Activated CD4-positive, alpha-beta T cell treated with anti-CD3 and anti-CD28 coated beads for 4 hours (primary cell): ENCODE results near the gene PAM.

ENCODE experiments used
- DNase-seq, 2 donors: peaks; one replicate each; pipeline ENCODE4 v3.0.0-alpha.2; 2020

PAM gene

DNA sequence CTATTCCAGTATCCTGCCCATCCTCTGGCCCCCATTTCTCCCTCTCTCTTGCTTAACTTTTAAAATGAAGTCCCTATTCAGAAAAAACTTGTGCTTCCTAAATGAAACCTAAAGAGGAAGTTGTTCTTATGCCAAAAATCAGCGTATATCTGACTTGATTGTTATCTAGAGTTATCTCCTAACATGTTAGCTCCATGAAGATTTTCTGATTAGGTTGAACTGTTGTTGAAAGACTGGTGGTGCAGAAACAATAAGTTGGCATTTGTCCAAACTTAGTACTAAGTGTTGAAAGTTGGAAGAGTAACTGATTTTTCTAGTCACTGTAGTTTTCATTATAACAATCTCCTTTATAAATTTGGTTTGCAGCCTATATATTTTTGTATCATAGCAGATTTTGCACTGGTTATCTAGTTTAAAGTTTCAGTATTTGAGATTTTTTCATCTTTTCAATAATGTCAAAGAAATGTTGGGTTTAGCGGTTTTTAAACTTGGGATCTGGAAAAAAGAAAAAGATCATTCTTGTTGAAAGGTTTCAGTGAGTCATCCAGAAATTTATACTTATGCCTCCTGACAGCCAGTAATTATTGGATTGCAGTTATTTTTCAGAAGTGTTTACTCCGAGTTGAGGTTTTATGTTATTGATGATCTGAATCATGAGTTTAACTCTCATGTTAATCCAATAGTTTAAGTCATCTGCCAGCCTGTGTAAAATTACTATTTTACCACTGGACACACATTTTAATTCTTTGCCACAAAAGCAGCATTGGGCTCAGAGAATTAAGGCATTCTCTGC, 60.6 kb downstream of the PAM start:
- no peak for DNase-seq

DNA sequence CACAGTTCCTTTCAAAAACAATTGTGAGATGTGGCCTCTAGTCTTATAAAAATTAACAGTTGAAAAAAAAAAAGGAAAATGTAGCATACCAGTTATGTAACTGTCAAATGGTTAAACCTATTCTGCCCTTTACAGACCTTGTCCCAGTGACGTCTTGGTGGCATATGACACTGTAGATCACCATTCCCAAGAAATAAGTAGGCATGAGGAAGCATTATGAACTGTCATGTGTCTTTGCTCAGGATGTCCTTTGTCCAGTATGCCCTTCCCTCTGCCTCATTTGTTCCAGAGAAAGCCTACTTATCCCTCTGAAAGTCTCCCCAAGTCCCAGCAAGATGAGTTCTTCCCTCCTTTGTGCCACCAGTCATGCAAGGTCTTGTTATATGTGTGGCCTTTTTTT, 63.2 kb downstream of the PAM start:
- no peak for DNase-seq

DNA sequence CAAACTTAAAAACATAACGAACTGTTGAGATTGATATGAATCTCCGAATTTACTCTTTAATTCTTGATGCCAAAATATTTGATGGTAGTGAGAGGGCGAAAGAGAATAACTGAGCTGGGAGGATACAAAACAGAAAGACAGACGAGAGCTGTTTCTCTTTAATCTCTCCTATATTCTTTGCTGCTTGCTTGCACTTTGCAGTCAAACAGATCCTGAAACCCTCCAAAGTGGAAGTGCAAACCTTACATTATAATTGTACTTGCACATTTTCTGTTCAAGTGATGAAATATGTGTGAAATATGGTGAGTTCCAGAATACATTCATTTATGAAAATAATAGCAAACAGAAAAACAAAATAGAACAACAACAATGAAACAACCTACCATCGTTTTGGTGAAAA, 63.8 kb downstream of the PAM start:
- no peak for DNase-seq

DNA sequence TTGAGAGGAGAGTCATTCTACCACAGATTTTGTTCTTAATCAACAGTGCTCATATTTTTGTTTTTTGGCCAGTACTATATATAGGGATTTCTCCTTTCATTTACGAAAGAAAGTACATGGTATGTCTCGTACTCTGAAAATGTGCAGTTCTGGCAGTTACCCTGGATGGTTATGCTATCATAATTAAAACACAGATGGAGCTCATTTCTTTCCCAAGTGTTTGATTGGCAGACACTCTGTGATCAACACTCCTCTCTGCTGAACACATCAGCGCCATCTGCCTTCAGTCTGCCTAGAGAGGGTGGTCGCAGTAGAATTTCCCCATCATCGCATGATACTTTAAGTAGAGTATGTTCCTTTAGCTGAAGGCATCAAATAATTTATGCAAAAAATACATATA, 64.5 kb downstream of the PAM start:
- no peak for DNase-seq

DNA sequence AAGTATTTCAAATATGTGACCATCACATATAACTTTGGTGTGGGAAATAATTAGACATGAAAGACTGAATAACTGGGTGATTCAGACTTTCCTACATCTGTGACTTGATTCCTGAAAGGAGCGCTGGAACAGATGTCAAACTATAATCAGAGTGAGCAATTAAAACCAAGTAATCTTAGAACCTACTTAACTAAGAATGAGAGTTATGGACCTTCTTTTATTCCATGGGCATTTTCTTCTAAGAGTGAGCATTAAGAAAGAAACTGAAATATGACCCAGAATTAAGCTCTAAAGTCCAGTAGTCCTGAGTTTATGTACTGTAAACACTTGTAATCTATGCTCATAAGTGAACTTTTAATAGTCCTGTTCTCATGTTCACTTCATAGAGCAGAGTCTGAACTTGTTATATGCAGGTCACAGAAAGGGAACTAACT, 68.4 kb downstream of the PAM start:
- DNase-seq, result no peak

DNA sequence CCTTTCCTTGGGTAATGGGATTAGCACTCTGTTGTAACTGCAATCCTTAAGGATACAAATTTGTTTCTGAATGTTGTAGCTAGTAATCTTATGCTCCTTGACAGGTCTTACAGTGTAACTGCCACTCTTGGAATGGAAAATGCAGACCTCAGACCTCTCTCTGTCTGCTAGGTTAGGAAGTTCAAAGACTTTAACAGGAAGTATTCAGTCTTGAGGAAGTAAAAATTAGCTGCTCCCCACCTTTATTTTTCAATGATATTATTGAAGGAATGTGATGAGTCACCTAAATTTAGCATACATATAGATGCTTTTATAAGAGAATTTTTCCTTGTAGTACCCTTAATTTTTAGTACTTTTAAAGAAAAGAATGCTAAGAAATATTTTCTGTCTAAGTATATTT, 71.5 kb downstream of the PAM start:
- no peak for DNase-seq

DNA sequence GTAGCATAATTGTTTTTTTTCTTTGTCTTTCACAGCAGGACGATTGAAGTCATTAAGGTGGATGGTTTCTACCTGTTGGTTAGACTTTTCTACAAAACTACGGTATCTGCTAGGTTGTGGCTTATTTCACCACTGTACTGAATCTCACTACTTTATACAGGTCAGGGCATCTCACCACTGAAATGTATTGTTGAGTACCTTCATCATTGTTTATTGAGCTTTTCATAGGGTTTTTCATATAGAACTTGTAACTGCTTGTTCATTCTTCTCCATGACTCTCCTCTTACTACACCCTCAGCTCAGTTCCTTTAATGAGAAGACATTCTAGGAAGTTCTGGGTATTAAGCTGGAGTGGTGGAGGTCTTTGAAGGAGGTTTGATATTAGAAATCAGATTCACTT, 75.1 kb downstream of the PAM start:
- no peak for DNase-seq

DNA sequence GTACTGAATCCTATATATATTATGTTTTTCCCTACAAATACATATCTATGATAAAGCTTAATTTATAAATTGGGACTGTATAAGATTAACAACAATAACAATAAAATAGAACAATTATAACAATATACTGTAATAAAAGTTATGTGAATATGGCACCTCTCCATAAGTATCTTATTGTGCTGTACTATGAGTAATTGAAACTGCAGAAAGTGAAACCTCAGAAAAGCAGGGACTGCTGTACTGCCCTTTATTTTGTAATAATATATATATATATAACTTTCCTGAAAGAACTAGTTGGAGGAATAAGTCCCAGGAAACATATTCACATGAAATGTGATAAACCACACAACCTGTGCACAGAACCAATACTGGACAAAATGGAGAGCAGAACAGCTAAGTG, 77.3 kb downstream of the PAM start:
- no peak for DNase-seq

DNA sequence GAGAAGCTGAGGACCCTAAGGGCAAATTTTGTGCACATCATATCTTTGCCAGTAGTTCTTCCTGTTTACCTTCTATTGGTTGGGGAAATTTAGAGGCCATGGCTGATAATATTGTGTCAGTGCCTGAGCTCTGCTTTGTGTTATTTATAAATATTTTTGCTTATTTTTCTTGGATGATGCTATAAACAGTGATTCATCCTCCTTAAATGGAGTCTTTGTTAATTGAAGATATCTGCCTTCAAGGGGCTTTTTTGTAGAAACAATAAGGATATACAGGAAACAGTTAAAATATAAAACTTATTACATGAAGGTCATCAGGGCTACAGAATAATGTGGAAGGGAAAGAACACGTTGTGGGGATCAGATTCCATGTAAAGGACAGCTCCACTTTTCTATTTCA, 78.0 kb downstream of the PAM start:
- DNase-seq, result no peak

DNA sequence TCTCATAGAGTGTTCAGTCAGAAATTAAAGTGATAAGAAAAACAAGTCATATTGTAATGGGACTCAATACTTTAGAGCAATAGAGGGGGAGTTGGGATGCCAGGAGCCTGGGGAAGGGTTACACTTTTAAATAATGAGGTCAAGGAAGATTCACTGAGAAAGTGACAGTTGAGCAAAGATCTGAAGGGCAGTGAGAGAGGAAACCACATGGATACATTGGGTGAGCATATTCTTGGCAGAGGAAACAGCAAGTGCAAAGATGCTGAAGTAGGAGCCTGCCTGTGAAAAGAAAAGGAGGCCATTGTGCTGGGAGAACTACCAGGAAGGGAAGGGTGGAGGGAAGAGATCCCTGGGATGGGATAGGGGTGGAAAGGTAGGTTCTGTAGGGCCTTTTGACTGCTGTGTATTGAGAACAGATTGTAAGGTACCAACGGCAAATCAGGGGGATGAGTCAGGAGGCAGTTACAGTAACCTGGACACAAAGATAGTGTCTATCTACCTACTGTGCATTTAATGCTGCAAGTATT, 79.4 kb downstream of the PAM start:
- DNase-seq, result no peak

DNA sequence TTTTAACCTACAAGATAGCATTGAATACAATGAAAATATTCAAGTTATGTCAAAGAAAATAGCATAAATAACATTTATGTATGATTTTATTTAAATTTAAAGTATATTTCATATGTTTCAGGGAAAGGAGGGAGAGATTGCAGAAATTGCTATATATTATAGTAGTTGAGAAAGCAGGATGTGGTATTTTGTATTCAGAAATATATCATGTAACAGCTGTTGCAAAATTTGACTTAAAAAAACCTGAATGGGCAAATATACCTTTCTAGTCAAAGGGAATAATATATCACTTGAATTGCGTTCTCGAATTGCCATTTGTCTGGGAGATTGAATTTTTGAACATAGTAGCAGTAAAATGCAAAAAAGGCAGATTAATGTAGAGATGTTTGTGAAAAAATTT, 80.6 kb downstream of the PAM start:
- DNase-seq, result no peak

DNA sequence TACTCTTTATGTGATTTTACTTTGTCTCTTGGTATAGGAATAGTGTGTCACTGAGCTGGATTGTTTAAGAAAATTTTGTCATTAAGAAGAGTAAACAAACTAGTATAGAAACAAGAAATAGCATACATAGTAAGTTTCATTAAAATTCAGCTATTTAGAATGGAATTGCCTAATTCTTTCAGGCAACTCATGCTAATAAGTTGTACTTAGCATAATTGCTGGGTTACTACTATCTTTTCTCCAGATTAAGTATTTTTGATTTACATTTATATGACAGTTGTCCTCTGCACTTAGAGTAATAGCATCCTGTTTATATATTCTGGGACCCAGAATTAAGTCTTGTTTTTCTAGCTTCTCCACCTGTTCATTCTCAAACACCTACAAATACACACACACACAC, 85.9 kb downstream of the PAM start:
- no peak for DNase-seq

DNA sequence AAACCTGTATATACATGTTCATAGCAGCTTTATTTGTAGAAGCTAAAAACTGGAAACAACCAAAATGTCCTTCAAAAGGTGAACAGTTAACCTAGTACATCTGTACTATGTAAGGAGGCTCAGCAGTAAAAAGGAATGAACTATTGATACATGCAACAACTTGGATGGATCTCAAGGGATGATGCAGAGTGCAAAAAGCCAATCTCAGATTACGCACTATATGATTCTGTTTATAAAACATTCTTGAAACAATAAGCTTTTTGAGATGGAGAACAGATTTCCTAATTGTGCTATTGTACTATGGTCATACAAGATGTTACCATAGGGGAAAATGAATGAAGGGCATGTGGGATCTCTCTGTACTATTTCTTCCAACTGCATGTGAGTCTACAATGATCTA, 88.9 kb downstream of the PAM start:
- no peak for DNase-seq

DNA sequence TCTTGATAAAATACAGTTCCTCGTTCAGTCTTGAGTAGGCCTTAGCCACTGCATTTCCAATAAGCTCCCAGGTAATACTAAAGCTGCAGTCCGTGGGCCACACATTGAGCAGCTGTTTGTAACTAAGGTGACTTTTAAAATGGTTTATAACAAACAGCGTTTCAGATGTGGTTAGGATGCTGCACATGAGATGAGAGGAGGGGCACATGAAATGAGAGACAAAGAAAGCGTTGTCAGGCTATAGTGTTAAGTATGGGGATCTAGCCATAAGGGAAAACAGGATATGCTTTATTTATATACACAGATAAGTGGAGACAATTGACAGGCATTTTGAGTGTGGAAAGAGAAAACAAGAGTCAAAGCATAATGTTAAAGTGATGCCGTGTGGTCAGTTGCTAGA, 89.9 kb downstream of the PAM start:
- no peak for DNase-seq

DNA sequence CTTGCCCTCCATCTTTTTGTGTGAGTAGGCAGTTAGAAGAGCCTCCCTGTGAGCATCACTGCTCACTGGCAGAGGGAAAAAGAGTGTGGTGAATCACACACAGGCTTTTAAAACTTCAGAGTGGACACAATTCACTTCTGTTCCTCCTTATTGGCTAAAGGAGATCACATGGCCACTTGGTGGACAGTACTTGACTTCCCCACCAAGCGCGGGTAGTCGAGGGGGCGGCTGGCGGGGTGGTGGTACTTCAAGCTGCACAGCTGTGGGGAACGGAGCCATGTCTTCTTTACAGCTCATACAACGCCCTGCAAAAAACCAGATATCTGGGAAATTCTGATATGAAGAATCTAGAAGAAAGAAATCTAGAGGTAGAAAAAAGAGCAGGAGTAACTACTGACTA, 95.4 kb downstream of the PAM start:
- DNase-seq, result no peak

DNA sequence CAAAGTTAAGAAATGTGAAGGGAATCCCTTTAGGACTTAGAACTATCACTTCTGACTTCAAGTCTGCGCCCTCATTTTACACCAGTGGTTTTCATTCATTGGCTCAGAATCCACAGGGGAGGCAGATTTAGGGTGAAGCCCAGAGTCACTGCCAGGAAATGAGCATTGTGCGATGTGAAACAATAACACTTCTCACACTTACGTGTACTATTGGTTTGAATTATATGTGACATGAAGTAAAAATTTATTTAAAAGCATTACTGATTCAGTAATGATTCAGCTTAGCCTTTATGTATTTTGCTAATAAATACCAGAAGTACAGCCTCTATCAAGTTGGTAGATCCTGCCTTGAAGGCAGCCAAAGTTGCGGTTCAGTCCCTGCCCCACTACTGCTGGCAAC, 98.6 kb downstream of the PAM start:
- DNase-seq, result no peak

DNA sequence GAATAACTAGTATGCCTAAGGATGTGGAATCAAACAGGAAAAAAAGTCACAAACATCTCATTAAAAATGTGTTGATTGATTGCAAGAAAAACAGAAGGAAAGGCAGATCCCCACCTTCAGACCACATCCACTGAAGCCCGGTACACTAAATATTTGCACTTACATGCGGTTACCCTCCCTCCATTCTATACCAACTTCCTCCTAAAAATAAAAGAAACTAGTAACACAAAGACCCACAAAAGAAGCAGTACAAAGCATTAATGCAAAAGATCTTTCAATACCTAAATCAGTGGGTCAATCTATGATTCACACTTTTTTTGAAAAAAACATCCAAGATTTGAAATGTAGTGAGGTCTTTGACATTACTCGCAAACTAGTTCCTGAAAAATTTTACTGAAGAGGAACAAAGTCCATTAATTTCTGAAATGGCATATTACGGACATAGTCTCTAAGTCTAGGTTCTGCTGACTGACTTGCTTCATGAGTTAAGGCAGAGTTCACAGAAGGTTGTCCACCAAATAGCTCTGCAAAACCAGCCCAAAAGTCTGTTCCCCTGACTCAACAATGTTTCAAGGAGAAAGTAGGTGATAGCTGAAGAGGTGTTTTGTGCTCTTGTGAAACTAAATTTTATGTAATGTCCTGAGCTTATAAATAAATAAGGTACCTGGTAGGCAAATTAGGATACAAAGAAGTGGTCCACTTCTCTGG, 100.7 kb downstream of the PAM start:
- no peak for DNase-seq

DNA sequence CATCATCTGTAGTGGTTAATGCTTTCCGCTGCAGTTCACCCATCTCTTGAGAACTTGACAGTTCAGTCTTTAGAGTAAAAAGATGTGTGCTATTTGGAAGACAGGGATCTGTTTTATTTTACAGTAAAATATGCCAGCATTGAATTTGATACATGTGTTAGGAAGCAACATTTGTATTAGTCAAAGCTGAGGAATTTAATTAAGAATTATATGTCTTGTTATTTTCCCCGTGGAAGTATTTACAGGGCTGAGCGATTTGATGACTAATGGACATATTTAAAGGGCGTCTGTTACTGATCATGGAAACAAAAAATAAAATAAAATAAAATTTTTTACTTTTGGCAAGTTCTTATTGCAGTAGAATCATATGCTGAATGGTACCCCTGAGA, 101.3 kb downstream of the PAM start:
- no peak for DNase-seq

DNA sequence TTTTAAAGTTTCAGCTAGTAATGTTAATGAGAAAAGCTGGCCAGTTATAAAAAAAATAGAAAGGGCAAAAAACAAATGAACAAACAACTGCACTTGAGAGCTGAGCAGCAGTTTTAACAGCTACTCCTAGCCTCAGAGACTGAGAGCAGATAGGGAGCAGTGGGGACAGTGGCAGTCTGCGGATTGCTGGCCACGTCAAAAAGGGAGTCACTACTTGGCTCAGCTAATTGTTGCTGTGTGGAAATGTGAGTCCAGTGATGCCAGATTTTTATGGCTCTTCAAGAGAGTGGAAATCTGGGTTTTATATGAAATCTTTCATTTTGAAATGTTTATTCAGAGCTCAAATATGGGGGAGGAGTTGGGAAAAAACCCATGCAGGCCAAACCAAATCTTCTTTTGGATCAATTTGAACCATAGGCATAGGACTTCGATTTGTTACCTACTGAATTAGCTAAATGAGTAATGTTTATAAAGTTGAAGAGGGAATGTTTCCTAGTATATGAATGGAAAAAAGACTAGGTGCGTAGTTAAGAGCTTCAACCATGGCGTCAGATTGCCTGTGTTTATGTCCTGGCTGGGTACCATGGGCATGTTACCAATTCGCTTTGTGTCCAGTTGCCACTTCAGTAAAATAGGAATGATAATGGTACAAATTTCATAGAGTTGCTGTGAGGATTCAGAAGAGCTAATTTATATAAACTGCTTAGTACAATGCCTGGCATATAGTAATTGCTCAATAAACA, 102.1 kb downstream of the PAM start:
- no peak for DNase-seq

DNA sequence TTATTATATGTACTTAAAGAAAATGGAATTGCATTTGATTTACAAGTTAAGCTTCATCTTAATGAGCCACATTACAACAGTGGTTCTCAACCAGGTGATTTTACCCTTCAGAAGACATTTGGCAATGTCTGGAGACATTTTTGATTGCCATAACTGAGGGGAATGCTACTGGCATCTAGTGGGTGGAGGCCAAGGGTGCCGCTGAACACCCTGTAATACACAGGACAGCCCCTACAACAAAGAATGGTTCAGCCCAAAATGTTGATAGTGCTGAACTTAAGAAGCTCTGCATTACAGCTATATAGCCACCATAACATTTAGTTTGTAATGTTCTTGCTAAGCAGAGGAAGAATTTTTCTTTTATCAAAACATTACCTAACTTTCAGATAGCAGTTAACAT, 103.1 kb downstream of the PAM start:
- no peak for DNase-seq

DNA sequence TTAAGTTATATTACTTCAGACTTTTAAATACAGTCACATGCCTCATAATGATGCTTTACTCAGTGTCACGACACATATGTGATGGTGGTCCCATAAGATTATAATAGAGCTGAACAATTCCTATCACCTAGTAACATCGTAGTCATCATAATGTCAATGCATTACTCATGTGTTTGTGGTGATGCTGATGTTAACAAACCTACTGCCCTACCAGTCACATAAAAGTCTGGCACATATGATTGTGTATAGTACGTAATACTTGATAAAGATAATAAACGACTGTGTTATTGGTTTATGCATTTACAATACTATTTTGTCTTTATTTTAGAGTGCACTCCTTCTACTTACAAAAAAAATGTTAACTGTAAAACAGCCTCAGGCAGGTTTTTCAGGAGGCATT, 103.7 kb downstream of the PAM start:
- DNase-seq, result no peak

DNA sequence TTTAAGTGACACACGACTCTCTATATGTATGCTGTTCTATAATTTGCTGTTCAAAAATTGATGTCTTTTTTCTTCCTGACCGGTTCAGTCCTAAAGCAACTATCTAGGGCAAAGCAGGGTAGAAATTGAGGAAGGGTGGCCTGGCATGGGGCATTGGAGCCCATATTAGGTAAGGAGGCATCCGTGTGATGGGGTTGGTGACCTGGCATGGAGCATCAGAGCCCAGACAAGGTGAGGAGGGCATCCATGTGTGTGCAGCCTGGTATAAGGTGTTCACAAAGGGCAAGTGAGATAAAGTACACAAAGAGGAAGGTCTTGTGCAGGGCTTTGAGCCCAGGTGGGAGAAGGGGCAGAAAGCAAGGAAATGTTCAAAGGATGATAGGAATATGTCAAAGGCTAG, 104.9 kb downstream of the PAM start:
- no peak for DNase-seq

DNA sequence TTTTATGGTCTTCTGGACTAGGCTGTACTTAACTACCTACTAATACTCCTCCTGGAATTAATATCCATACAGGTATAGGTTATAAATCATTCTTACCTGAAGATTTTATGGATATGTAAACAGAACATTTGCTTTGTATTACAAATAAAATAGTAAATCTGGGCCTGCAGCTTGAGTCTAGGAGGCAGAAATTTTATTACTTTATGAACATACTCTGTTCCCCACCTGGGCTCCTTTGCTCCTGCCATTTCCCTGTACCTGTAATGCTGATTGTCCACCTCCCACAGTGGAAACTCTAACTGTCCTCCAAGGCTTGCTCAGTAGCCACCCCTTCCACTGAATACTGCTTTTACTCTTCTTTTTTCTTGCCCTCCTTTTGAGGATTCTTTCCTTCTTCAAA, 108.0 kb downstream of the PAM start:
- DNase-seq, result no peak
